ENCODE results near the gene TOP1. TPM values are rescaled to one million over a fixed set of nuclear protein-coding genes. Genes with fewer than 3 reads are reported as not detected.

Gene TOP1
- polyA plus RNA-seq, 1 of the 3 experiments (the other 2 are of a cell fraction): 11.9 TPM

- TF ChIP-seq FOXM1 (IDR thresholded peaks at IDR 0.05; ENCODE audit: low read depth): no peak
- no peak for TF ChIP-seq MXI1 (IDR thresholded peaks at IDR 0.05; ENCODE audit: low read depth, low read length)
- no peak for TF ChIP-seq MEF2A (IDR thresholded peaks at IDR 0.05; ENCODE audit: borderline replicate concordance, low read depth)
- TF ChIP-seq FOSL2 (IDR thresholded peaks at IDR 0.05; ENCODE audit: borderline replicate concordance, low read depth): no peak
- TF ChIP-seq JUND (IDR thresholded peaks at IDR 0.05): no peak
- TF ChIP-seq RAD21 (IDR thresholded peaks at IDR 0.05; ENCODE audit: low read length): no peak
- no peak for TF ChIP-seq YY1 (IDR thresholded peaks at IDR 0.05; ENCODE audit: low read depth)
- no peak for TF ChIP-seq RXRA (IDR thresholded peaks at IDR 0.05; ENCODE audit: borderline replicate concordance, low read depth)
- TF ChIP-seq CHD2 (IDR thresholded peaks at IDR 0.05; ENCODE audit: low read length, partially characterized antibody): no peak
Measured at GRCh38 chr20:41041693-41042092, 13.1 kb downstream of the TOP1 start (continued).

GRCh38 chr20:41044409-41045062, 15.9 kb downstream of the TOP1 start:
- Histone ChIP-seq H3K79me2 (ENCODE audit: insufficient read depth) (peaks cover 99% of the 10 kb centered on the region), H3K4me2 (no peak overlapping the region), H3K9ac (no peak overlapping the region), H3K4me1 (ENCODE audit: control insufficient read depth in 1 of 2, insufficient read depth in 2 of 2, low read depth in 1 of 2, low read length in 1 of 2) (peaks cover 14 to 33% of the 10 kb centered on the region in 2 experiments; a peak in 3 of 4 replicates), H3K27ac (ENCODE audit: low read depth in 2 of 2, low read length in 1 of 2) (no peak overlapping the region), H4K20me1 (ENCODE audit: insufficient read depth) (peaks cover 94% of the 10 kb centered on the region), H3K4me3 (ENCODE audit: low read depth in 2 of 2, low read length in 1 of 2) (no peak overlapping the region), H3K36me3 (replicated peaks in 1 of 2; ENCODE audit: control insufficient read depth in 1 of 2, insufficient read depth in 2 of 2, low read length in 1 of 2) (no peaks in the 10 kb centered on the region), H3K9me2 (no peaks in the 10 kb centered on the region), H3K9me3 (no peaks in the 10 kb centered on the region), H2AFZ (ENCODE audit: low read depth) (no peak overlapping the region), H3K27me3 (ENCODE audit: insufficient read depth) (no peaks in the 10 kb centered on the region), H3F3A (replicated peaks; ENCODE audit: insufficient read depth) (peaks cover 6% of the 10 kb centered on the region)
- 97% methylated on average over 7 of the region's 9 CpGs for WGBS (ENCODE audit: low lambda C conversion rate)
- ChIA-PET POLR2A (no interaction called here), CTCF (interaction anchor here (2.7 kb wide), 1 partner anchor 9 kb away, joined by 11 read pairs; no protein-coding TSS in a partner anchor)
- DNase-seq: no peak
- TF ChIP-seq USF1 (IDR thresholded peaks at IDR 0.05; ENCODE audit: borderline replicate concordance, low read depth): no peak
- TF ChIP-seq MEF2A (IDR thresholded peaks at IDR 0.05; ENCODE audit: borderline replicate concordance, low read depth): no peak

GRCh38 chr20:41045671-41046070, 17.0 kb downstream of the TOP1 start:
- Histone ChIP-seq H3K4me3 (ENCODE audit: low read depth in 2 of 2, low read length in 1 of 2) (no peak overlapping the region), H3K9me3 (no peaks in the 10 kb centered on the region), H3K27me3 (ENCODE audit: insufficient read depth) (no peaks in the 10 kb centered on the region), H3K4me2 (no peak overlapping the region), H2AFZ (ENCODE audit: low read depth) (no peak overlapping the region), H4K20me1 (ENCODE audit: insufficient read depth) (peaks cover 97% of the 10 kb centered on the region), H3K4me1 (ENCODE audit: control insufficient read depth in 1 of 2, insufficient read depth in 2 of 2, low read depth in 1 of 2, low read length in 1 of 2) (peaks cover 16 to 44% of the 10 kb centered on the region in 2 experiments; a peak in 3 of 4 replicates), H3F3A (replicated peaks; ENCODE audit: insufficient read depth) (peaks cover 10% of the 10 kb centered on the region), H3K9me2 (no peaks in the 10 kb centered on the region), H3K36me3 (replicated peaks in 1 of 2; ENCODE audit: control insufficient read depth in 1 of 2, insufficient read depth in 2 of 2, low read length in 1 of 2) (no peaks in the 10 kb centered on the region), H3K27ac (ENCODE audit: low read depth in 2 of 2, low read length in 1 of 2) (peak overlapping the region in 1 of 2 experiments; percentile 3; a peak in 1 of 4 replicates), H3K9ac (no peak overlapping the region), H3K79me2 (ENCODE audit: insufficient read depth) (peaks cover 99% of the 10 kb centered on the region)
- CTCF ChIA-PET: interaction anchor here (0.6 to 2.7 kb wide), 4 partner anchors 8 to 305 kb away, joined by 3 to 11 read pairs (median 6); no protein-coding TSS in a partner anchor
- no peak for DNase-seq
- 100% methylated on average over 2 of the region's 2 CpGs for WGBS (ENCODE audit: low lambda C conversion rate)
- POLR2A ChIA-PET: interaction anchor here (1.0 to 1.1 kb wide), 2 partner anchors 15 to 91 kb away, joined by 3 to 4 read pairs; partner anchors contain the start of gene PLCG1
- no peak for TF ChIP-seq ZBTB33 (IDR thresholded peaks at IDR 0.05; ENCODE audit: borderline replicate concordance, low read depth)
- no peak for TF ChIP-seq EZH2phosphoT487 (IDR thresholded peaks at IDR 0.05; ENCODE audit: borderline replicate concordance, low read depth)
- TF ChIP-seq GABPA (IDR thresholded peaks at IDR 0.05; ENCODE audit: low read depth): no peak
- TF ChIP-seq, protein P1, sequence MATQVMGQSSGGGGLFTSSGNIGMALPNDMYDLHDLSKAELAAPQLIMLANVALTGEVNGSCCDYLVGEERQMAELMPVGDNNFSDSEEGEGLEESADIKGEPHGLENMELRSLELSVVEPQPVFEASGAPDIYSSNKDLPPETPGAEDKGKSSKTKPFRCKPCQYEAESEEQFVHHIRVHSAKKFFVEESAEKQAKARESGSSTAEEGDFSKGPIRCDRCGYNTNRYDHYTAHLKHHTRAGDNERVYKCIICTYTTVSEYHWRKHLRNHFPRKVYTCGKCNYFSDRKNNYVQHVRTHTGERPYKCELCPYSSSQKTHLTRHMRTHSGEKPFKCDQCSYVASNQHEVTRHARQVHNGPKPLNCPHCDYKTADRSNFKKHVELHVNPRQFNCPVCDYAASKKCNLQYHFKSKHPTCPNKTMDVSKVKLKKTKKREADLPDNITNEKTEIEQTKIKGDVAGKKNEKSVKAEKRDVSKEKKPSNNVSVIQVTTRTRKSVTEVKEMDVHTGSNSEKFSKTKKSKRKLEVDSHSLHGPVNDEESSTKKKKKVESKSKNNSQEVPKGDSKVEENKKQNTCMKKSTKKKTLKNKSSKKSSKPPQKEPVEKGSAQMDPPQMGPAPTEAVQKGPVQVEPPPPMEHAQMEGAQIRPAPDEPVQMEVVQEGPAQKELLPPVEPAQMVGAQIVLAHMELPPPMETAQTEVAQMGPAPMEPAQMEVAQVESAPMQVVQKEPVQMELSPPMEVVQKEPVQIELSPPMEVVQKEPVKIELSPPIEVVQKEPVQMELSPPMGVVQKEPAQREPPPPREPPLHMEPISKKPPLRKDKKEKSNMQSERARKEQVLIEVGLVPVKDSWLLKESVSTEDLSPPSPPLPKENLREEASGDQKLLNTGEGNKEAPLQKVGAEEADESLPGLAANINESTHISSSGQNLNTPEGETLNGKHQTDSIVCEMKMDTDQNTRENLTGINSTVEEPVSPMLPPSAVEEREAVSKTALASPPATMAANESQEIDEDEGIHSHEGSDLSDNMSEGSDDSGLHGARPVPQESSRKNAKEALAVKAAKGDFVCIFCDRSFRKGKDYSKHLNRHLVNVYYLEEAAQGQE (IDR thresholded peaks at IDR 0.05; ENCODE audit: low read depth, low read length): no peak
- no peak for TF ChIP-seq FOXM1 (IDR thresholded peaks at IDR 0.05; ENCODE audit: low read depth)
- TF ChIP-seq RCOR1 (IDR thresholded peaks at IDR 0.05; ENCODE audit: low read length): no peak
- no peak for TF ChIP-seq PBX3 (IDR thresholded peaks at IDR 0.05)
- TF ChIP-seq MAX (IDR thresholded peaks at IDR 0.05; ENCODE audit: low read depth): no peak
- TF ChIP-seq FOXJ3 (CRISPR knock-in tag; IDR thresholded peaks at IDR 0.05): no peak
